SKM-1 treated with dmso at 0.1 percent for 144 hours (cell line): ENCODE data around the gene POFUT1.

Experiments
- DNase-seq: peaks from one replicate; lab custom pipeline; 2025; ENCODE audit not compliant: unreplicated experiment; lab: John Stamatoyannopoulos, UW

POFUT1 gene

GRCh38 chr20:32205843-32206759 is 1.6 kb upstream of the POFUT1 start:
- DNase-seq = no peak

GRCh38 chr20:32206760-32207625 is 687 bp upstream of the POFUT1 start:
- no peak for DNase-seq

GRCh38 chr20:32208499-32209154 is 947 bp downstream of the POFUT1 start:
- no peak for DNase-seq

- DNase-seq = no peak
Measured at GRCh38 chr20:32209850-32210605, 2.3 kb downstream of the POFUT1 start.

GRCh38 chr20:32213870-32214269 is 6.2 kb downstream of the POFUT1 start:
- DNase-seq = no peak

GRCh38 chr20:32215147-32215546 is 7.5 kb downstream of the POFUT1 start:
- DNase-seq = no peak

- DNase-seq = no peak
Measured at GRCh38 chr20:32215729-32216128, 8.0 kb downstream of the POFUT1 start.

GRCh38 chr20:32216179-32217142 is 8.8 kb downstream of the POFUT1 start:
- DNase-seq = no peak

GRCh38 chr20:32218156-32218900 is 10.6 kb downstream of the POFUT1 start:
- no peak for DNase-seq

GRCh38 chr20:32224463-32224862 is 16.8 kb downstream of the POFUT1 start:
- no peak for DNase-seq

- DNase-seq = no peak
Measured at GRCh38 chr20:32226391-32226790, 18.7 kb downstream of the POFUT1 start.

GRCh38 chr20:32227306-32227705 is 19.6 kb downstream of the POFUT1 start:
- DNase-seq = no peak

GRCh38 chr20:32227744-32228688 is 20.3 kb downstream of the POFUT1 start:
- peak; percentile 92 for DNase-seq

GRCh38 chr20:32229251-32229747 is 21.6 kb downstream of the POFUT1 start:
- no peak for DNase-seq

- no peak for DNase-seq
Measured at GRCh38 chr20:32230707-32231106, 23.0 kb downstream of the POFUT1 start.

GRCh38 chr20:32231245-32231644 is 23.6 kb downstream of the POFUT1 start:
- no peak for DNase-seq

- DNase-seq = peak; percentile 47
Measured at GRCh38 chr20:32231847-32232246, 24.2 kb downstream of the POFUT1 start.
